Skin of body (tissue), 2 donors: ENCODE results near the gene KIF26B. TPM values are rescaled to one million over a fixed set of nuclear protein-coding genes. Genes with fewer than 3 reads are reported as not detected.

ENCODE experiments used
- DNase-seq: peaks from one replicate; lab custom pipeline; 2025; lab: John Stamatoyannopoulos, UW
- total RNA-seq: library from RNA; depleted of rRNA; stranded (reverse); fragments of >200 nt; gene quantifications from one replicate; pipeline ENCODE4 v1.2.3, GENCODE V29; 2014

KIF26B gene
- total RNA-seq, 1 donor from 2014 or later: 5.8 TPM

DNA sequence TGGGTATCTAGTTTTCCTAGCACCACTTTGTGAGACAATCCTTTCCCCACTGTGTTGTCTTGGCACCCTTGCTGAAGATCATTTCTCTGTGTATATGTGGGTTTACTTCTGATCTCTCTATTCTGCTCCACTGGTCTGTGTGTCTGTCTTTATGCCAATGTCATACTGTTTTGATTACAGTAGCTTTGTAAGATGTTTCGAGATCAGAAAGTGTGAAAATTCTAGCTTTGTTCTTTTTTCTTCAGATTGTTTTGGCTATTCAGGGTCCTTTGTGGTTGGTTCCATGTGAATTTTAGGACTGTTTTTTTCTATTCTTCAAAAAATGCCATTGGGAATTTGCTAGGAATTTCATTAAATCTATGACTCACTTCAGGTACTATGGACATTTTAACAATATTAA is 116.2 kb downstream of the KIF26B start:
- no peak for DNase-seq

DNA sequence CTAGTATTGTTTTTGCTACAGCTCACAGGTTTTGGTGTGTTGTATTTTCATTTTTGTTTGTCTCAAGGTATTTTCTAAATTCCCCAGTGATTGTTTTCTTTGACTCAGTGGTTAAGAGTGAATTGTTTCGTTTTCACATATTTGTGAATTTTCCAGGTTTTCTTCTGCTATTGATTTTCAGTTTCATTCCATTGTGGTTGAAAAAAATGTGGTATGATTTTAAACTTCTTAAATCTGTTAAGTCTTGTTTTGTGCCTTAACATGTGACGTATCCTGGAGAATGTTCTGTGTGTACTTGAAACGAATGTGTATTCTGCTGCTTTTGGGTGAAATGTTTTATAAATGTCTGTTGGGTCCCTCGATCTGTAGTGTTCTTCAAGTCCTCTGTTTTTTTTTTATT is 117.9 kb downstream of the KIF26B start:
- DNase-seq: no peak

DNA sequence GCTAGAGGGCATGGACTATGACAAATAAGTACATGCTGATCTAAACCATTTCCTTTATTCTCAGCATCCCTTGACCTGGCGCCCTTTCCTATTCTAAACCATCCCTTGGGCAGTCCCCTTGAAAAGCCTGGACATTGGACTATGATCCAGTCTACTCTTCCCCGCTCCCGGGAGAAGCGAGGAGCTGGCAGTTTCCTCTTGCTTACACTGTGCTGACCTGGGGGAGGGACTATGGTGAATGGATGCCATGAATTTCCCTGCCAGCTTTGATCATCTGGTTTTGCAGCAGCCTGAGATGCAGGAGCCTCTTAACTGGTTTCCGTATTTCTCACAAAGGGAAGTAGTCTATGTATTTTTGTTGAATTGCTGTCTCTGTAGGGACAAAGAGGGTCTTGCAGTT is 121.7 kb downstream of the KIF26B start:
- DNase-seq: no peak

DNA sequence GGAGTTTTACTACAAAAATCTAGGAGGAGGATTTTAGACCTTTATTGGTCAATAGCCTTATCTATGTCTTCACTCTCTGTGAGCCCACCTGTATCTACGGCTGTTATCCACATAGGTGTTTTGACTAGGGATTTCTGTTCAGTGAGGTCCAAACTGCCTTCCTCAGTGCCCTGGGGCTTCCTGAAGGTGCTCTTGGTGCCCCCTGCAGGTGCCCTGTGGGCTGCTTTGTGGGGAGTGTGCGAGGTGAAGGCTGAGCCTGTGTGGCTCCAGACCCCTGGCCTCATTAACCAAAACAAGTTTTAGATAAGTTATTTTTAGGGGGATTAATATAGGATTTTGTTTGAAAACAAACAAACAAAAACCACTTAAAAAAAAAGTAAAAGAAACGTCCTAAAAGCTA is 122.5 kb downstream of the KIF26B start:
- DNase-seq: no peak

DNA sequence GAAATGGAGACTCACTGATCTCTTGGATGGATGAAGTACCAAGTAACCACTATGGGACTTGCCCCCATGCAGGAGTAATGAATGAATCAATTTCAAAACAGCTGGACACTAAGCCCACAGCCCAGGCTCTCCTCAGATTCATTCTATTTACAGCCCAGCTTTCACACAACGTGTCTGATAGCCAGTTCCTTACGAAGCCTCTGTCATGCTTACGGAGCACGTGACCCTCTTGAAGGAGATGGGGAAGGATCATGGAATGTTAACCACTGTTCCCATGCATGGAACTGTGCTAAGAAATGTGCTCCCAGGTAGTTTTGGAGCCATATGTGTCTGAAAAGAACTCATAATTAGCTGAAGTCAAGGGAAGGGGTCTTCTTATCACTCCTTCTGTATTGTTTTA is 124.1 kb downstream of the KIF26B start:
- DNase-seq: no peak

DNA sequence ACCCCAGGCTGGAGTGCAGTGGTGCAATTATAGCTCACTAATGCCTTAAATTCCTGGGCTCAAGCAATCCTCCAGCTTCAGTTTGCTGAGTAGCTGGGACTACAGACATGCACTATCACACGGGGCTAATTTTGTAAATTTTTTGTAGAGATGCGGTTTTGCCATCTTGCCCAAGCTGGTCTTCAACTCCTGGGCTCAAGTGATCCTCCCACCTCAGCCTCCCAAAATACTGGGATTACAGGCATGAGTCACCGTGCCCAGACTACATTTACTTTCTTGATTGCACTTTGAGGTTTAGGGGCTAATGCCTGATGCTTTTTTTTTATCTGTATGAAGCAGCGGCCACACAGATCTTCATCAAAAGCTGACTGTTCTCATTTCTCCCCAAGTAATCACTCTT is 124.6 kb downstream of the KIF26B start:
- DNase-seq: no peak

DNA sequence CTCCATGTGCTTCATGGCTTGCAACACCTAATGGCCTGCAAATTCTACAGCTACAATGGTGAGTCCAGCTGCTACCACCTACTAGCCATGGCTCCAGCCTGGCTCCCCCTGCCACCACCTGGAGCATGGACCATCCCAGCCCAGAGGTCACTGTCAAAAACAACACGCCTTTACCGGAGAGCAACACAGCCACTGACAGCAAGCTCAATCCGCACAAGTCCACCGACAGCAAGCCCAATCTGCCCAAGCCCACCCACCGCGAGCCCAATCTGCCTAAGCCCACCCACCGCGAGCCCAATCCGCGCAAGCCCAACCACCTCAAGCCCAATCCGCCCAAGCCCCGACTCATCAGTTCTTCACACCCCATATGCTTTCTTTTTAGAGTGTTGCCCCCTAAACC is 128.2 kb downstream of the KIF26B start:
- DNase-seq: no peak

DNA sequence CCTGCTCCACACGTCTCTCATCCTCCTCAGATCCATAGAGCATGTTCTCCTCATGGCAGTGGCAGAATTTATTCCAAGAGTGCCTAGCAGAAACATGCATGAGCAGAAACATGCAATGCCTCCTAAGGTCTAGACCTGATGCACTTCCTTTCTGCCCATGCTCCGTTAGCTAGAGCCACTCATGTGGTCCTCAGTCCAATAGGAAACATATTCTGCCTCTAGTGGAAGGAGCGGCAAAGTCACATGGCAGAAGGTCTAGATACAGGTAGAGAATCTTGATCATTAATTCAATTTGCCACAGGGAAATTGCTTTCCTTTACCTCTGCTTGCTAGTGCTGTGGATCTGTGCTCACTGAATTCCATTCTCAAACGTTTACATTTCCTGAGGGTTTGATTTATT is 130.4 kb downstream of the KIF26B start:
- no peak for DNase-seq

DNA sequence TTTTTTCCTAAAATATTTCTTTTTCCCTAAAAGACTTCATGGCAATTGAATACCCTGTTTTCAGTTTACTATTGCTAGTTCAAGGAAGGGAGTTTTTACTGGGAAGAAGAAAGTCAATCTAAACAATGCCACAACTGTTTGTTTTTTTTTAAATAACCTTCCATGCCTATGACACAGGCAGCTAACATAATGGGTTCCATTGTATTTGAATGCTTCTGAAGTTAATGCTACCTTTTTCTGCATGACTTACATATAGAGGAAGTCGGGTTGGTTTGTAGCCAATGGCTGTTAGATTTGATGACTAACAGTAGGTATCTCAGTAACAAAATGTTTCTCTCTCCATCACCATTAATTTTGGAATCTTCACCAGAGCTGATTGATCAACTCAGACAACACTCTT is 134.0 kb downstream of the KIF26B start:
- DNase-seq: no peak

DNA sequence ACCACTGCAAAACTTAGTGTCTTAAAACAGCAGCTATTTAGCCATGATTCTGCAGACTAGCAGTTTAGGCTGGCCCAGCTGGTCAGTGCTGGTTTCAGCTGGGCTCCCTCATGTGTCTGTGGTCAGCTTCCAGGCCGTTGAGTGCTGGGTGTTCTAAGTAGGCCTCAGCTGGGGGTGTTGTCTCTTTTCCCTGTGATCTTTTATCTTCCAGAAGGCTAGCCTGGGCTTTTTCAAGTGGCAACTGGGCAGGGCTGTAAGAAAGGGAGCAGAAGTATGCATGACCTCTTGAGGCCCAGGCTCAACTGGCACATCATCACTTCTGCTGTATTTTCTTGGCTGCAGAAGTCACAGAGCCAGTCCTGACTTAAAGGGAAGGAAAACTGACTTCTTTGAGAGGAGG is 136.1 kb downstream of the KIF26B start:
- no peak for DNase-seq

DNA sequence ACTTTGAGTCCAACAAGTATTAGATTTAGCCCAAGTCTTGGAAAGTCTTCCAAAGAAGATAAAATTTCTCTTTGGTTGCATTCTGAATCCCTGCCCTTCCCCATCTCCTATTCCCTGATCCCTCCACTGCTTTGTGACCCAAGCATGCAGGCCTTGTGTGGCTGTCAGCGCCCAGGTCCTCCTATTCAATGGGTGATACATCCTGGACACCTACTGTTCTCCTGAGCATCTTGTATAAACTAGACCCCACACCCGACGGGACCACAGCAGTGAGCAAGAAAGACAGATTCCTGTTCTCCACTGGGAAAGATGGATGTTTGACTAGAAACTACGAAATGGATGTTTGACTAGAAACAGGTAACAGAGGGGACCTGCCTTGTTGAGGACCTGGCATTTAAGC is 136.6 kb downstream of the KIF26B start:
- DNase-seq: no peak

DNA sequence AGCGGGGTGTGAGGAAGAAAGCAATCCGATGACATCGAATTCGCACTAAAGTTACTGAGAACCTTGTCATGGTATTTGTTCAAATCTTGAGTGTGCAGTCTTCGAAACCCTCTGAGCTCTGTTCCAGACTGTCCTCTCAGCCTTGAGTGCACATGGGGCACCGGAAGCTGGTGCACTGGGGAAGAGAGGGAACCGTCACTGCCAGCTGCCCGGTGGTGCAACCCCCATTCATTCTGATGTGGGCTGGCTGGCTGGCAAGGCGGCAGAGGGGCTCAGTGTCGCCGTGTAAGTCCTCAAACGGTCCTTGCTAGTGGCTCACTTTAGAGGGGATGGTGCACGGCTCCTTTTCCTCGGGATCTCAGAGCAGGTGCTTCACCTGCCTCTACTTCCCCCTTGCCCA is 137.4 kb downstream of the KIF26B start:
- no peak for DNase-seq

DNA sequence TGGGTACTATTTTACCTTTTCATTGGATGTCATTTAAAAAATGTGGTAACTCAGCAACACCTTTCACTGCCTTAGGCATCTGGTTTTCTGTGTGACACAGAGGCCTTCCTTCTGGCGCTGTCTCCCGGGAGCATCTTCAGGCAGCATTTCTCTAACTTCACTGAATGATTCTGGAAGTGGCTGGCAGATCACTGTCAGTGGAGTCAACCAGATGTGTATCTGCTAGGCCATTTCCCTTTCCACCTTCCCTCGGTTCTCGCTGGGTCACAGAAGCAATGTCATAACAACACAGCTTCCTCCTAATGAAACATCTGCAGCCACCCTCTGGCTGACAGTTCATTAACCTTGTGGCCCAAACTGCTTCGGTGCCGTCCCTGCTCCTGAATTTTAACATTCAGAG is 137.8 kb downstream of the KIF26B start:
- DNase-seq: no peak

DNA sequence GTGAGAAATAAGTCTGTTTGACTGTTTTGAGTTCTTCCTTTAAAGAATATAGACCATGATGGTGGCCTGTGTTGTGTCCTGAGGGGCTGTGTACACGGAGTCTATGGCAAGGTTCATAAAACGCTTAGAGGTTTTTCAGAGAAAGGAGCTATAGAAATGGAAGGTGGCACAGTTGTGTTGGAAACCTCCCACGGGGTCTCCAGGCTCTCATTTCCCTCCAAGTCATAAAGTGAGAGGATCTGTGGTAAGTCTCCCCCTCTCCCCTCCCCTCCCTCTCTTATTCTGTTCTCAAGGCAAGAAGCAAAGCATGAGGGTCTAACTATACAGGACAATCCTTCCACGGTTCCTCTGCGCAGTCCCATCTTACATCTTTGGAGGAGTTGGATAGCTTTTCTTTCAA is 139.2 kb downstream of the KIF26B start:
- no peak for DNase-seq

DNA sequence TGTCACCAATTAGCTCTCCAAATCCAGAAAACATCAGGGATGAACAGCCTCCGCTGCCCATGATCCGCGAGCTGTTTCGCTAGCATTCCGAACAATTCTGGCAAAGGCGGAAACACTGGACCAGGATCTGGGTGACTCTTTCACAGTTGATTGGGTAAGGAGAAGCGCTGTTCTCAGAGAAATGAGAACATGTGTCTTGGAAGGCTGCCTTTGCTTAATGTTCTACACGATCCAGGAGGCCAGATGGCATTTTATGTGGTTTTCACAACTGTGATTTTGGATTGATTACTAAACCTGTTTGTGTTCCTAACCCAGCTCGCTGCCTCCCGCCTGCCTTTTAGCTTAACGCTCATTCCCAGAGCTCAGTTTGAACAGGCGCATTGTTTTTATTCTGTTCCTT is 144.0 kb downstream of the KIF26B start:
- peak; percentile 57 for DNase-seq

DNA sequence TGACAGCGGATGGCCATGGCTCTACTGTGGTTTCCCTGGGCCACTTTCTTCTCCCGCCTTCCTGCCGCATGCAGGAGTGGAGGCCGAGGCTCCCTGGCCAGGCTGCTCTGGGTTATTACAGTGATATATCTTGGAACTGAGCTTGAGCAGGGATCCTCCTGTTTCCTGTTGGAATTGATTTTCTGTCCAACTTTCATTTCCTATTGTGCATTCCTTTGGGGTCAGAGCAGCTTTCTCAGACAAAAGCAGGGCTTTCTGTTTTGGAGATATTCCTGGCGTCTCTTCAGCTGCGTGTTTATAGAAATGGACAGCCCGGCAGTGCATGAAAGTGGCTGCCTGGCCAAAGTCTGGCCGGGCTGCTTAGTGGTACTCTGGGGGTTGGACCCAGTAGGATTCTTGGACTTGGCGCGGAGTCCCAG is 146.4 kb downstream of the KIF26B start:
- DNase-seq: peak; percentile 81

DNA sequence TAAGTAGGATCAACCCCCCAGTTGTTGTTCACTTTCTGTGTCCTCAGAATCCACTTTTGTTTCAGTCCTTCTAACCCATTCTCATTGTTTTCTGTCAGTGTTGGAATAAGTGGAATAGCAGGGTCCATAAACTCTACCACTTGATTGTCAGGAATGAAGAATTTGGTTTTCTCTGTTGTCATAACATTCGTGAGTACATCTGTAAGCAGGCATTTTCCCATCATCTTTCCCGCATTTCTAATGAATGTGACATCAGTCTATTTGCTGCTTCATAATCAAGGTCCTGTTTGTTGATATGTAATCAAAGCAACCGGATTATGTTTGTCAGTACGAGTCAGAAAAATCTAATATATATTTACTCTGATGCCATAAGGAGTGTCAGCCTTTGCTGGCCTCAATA is 147.1 kb downstream of the KIF26B start:
- DNase-seq: no peak

DNA sequence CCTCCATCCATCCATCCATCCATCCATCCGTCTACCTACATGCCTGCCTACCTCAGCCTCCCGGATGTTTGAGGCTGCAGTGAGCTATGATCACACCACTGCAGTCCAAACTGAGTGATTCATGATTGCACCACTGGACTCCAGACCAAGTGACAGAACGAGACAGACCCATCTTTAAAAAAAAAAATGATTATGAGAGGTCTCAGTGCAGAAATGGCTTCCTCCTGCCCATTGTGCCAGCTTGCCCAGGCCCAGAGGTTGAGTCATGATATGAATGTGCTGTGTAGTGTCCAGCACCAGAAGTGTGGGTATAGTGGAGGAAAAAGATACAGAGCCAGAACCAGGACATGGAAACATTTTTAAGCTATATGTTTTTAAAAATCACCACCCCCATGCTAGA is 149.9 kb downstream of the KIF26B start:
- DNase-seq: no peak

DNA sequence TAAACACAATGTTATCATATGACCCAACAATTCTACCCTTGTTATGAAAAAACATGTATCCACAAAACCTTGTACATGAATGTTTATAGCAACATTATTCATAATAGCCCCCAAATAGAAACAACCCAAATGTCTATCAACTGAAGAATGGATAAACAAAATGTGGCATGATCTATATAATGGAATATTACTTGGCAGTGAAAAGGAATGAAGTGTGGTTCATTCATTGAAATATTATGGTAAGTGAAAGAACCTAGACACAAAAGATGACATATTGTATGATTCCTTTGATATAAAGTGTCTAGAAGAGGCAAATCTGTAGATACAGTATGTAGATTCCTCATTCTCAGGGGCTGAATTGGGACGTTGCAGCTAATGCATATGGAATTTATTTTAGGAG is 151.2 kb downstream of the KIF26B start:
- DNase-seq: no peak

DNA sequence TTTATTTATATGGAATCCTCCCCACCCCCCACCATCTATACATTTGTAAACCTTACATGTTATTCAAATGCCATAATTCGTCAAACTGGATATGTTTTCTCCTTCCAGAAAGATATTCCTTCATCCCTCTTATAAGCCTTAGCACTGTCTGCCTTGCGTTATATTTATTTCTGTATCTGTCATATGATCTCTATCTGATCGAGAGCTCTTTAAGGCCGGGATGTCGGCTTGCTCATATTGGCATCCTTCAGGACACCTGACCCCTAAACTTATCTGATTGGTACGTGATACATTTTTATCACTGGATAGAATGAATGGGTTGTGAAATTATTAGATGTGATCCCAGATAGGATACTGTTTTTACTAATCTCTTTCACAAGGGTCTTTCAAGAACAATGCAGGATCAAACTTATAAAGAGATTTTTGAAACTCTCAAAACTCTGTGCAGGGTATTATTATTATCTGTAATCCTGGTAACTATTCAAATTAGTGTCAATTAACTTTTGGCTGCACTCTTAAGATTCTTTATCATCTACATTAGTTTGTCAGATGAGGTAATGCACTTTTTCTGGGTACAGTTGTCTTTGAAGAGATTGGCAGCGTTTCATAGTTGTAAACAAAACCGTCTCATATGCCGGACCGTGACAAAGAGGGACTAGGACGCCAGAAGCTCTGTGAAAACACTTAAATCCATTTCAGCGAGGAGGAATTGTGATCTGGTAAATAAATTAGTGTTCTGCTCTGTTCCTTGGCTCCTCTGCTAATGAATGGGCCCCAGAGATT is 152.0 kb downstream of the KIF26B start:
- DNase-seq: peak; percentile 9

DNA sequence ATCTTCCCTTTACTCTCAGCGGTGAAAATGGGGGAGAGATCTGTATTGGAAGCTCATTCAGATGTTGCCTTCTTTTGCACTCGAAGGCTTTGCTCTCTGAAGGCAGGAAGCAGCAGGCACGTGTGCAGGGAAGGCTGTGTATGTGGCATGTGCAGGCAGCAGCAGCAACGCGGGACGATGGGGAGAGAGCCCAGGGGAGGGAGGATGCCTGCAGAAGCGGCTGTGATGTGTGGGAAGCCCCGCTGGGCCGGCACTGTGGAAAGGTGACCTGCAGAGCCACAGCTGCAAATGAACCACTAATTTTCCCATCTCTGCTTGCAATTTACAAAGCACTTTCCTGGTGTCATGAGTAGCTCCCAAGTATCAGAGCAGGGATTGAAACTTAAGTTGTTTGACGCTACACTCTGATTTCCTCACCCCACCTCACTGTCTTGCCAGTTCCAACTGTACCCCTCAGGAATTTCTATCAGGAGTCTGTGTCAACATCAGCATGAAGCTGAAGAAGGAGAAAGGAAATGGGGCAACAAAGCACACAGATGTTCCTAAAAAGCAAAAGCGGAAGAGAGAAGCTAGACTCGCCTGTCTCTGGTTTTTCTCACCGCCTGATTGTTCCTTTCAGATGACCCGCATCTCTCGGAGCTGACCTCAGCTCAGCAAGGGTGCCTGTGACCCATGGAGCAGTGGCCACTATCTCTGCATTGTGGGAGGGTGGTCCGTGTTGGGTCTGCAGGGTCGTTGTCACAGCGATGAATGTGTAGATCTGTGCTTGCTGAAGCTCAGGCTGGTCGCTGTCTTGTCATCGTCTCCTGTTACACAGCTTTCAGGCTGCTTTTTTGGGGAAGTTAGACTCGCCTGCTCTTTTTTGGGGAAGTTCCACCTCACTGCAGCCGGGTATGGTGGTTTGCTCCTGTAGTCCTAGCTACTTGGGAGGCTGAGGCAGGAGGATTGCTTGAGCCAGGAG is 156.1 kb downstream of the KIF26B start:
- DNase-seq: peak; percentile 31

DNA sequence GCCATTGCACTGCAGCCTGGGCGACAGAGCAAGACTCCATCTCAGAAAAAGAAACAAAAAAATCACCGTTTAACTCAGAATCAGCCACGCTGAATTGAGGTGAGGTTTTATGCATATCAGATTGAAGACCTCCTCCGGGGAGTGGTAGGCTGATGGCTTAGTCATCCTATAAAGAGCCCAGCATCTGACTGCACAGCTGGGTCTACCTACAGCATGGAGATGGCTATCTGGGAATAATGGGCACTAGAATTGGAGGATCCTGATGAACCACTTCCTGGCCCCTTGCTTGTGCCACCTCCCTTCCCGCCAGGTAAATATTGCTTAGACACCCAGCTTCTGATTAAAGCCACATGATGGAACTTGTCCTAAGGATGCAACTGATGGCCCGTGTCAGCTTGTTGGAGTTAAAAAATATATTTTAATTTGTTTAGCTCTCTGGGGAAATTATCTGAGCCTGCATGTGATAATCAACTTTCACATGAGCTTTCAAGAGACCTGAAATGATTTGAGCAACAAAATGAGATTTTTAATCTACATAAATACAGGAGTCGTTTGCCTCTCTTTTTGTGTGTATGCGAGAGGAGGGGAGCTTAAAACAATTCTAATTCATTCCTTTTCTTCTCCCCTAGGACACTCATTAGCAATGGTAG is 157.2 kb downstream of the KIF26B start:
- no peak for DNase-seq
